NCI-H82 treated with DMSO at 0.1 percent for 48 hours (cell line): ENCODE measurements around the gene ANO4.

Experiments
- DNase-seq: peaks from one replicate; lab custom pipeline; 2025; ENCODE audit not compliant: unreplicated experiment; lab: John Stamatoyannopoulos, UW

The ANO4 gene

DNA sequence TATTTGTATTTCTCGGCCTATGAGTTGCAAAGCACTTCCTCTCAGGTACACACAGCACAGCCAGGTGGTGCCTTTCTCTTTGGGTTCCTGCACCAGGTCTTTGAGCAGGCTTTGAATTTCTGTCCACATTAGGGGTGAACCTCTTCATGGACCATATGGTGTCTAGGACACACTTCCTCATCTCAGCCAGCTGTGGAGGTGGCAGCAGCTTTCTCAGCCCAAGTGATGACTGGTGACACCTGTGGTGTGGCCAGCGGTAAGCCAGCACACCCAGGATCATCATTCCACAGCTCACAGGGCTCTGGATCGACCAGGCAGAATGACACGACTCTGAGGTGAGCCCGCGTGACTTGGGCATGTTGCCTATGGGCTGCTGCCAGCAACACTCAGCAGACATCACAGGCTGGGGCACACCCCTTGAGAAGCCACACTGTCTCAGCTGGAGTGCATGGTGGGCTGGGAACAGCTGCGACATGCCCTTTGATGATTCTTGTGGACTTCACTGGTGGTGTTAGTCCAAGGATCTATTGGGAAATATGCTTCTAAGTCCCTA lies 378.7 kb downstream of the ANO4 start:
- no peak for DNase-seq

DNA sequence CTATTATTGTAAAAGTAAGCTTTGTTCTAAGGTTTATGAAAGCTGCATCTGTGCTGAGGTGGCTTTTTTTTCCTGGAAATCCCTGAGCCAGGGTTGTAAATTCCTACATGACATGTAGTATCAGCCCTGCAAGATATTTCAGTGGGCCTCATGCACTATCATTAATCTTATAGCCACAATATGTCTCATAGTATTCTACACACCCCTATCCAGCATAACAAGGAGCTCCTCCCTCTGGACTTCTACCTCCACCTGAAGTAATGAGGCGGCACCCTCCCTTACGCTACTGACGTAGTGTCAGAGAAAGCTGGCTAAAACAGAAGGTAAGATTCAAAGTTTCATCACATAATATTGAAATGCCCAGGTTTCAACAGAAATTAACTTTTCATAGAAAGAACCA lies 380.0 kb downstream of the ANO4 start:
- no peak for DNase-seq
